Transverse colon (tissue), 4 donors: ENCODE results near the gene GET4.
"Not testable (repeated sequence)": the region's sequence is repeated elsewhere in the genome, so short reads cannot be mapped to it uniquely, and the experiment has no call there.

Source experiments
- CTCF ChIP-seq, 5 experiments: fragments of 200-600 bp in 3 of 5; fragments of 450-650 bp in 2 of 5; sonication (generic) in 3 of 5; IDR thresholded peaks; 1 replicate in 2 of 5; 2 replicates in 3 of 5; pipeline ENCODE4 v1.5.1; 2016 to 2017; ENCODE audit warnings: antibody characterized with exemption in 5 of 5, inconsistent platforms in 3 of 5, mild to moderate bottlenecking in 2 of 5, moderate library complexity in 1 of 5
- POLR2A ChIP-seq: fragments of 450-650 bp; IDR thresholded peaks from one replicate; pipeline ENCODE4 v1.6.1; 2016; ENCODE audit warnings: antibody characterized with exemption, mild to moderate bottlenecking, moderate library complexity
- POLR2AphosphoS5 ChIP-seq, 3 donors: sonication (generic); formaldehyde crosslinking; IDR thresholded peaks; one replicate each; pipeline ENCODE4 v1.6.1; 2016; ENCODE audit warnings: antibody characterized with exemption in 3 of 3

- TF ChIP-seq CTCF (IDR thresholded peaks at IDR 0.05); POLR2AphosphoS5 (IDR thresholded peaks at IDR 0.05); POLR2A: not testable (repeated sequence)
Observed at GRCh38 chr7:872685-873084, 3.7 kb upstream of the GET4 start.
